Natural killer cell treated with Interleukin-12 subunit alpha and Interleukin-12 subunit beta and Interleukin-15 and Interleukin-18, amount 100 ng/mL, for 72 hours (primary cell): ENCODE measurements around the gene DLL3. TPM values are rescaled to one million over a fixed set of nuclear protein-coding genes. Genes with fewer than 3 reads are reported as not detected.

Source experiments
- ATAC-seq, 2 donors: fragments of 150-1000 bp; cut with Tn5 transposase in 1 of 2; sonication (Bioruptor Pico), chemical (Tn5 transposase) in 1 of 2; 2 replicates each; pipeline ENCODE4 v1.10.0; 2021
- DNase-seq: peaks from one replicate; pipeline ENCODE4 v3.0.0; 2022; ENCODE audit warnings: low spot score
- H3K27ac Mint-ChIP-seq, 2 donors: 1 replicate in 1 of 2; 2 replicates in 1 of 2; pipeline ENCODE4 v1.8.0; 2022; ENCODE audit warnings: mixed read lengths in 2 of 2, mild to moderate bottlenecking in 1 of 2, moderate library complexity in 1 of 2
- H3K27me3 Mint-ChIP-seq, 2 donors: 1 replicate in 1 of 2; 2 replicates in 1 of 2; pipeline ENCODE4 v1.8.0; 2022; ENCODE audit warnings: mixed read lengths in 2 of 2
- H3K36me3 Mint-ChIP-seq: one replicate; pipeline ENCODE4 v1.8.0; 2022; ENCODE audit warnings: mixed read lengths
- H3K4me1 Mint-ChIP-seq, 2 donors: 1 replicate in 1 of 2; 2 replicates in 1 of 2; pipeline ENCODE4 v1.8.0; 2022; ENCODE audit warnings: low read depth in 2 of 2, mixed read lengths in 2 of 2, mild to moderate bottlenecking in 1 of 2
- H3K4me3 Mint-ChIP-seq: one replicate; pipeline ENCODE4 v1.8.0; 2022; ENCODE audit warnings: mixed read lengths
- H3K9me3 Mint-ChIP-seq: 2 replicates; pipeline ENCODE4 v1.8.0; 2022; ENCODE audit warnings: mixed read lengths
- total RNA-seq, 2 donors: library from RNA; stranded (reverse); gene quantifications; one replicate each; pipeline ENCODE4 v1.2.3, GENCODE V29; 2022

The DLL3 gene
- total RNA-seq, 2 donors from 2014 or later, result 0.21 to 0.92 TPM

- peaks cover 7 to 9% of the 10 kb centered on the region in 2 donors for H3K4me1 Mint-ChIP-seq
- ATAC-seq (no peak), DNase-seq (no peak)
- H3K27me3 Mint-ChIP-seq, result peaks cover 20 to 24% of the 10 kb centered on the region in 2 donors
- no peak overlapping the region for H3K27ac Mint-ChIP-seq
- H3K9me3 Mint-ChIP-seq, result no peaks in the 10 kb centered on the region
- peak overlapping the region; percentile 54 for H3K4me3 Mint-ChIP-seq
- H3K36me3 Mint-ChIP-seq, result peaks cover 12% of the 10 kb centered on the region
Measured at GRCh38 chr19:39515551-39516191, 16.9 kb downstream of the DLL3 start.

GRCh38 chr19:39516270-39516669 lies 17.5 kb downstream of the DLL3 start:
- DNase-seq (no peak), ATAC-seq (no peak)
- Mint-ChIP-seq H3K27ac (no peak overlapping the region), H3K9me3 (no peaks in the 10 kb centered on the region), H3K27me3 (peaks cover 20 to 24% of the 10 kb centered on the region in 2 donors), H3K4me3 (peak overlapping the region; percentile 54), H3K36me3 (peaks cover 12% of the 10 kb centered on the region), H3K4me1 (peaks cover 7 to 9% of the 10 kb centered on the region in 2 donors)

GRCh38 chr19:39517432-39517831 lies 18.7 kb downstream of the DLL3 start:
- no peak for DNase-seq
- Mint-ChIP-seq H3K4me3 (no peak overlapping the region), H3K27ac (no peak overlapping the region), H3K4me1 (peaks cover 7 to 9% of the 10 kb centered on the region in 2 donors), H3K27me3 (peaks cover 20 to 24% of the 10 kb centered on the region in 2 donors), H3K9me3 (no peaks in the 10 kb centered on the region), H3K36me3 (peaks cover 12% of the 10 kb centered on the region)
- ATAC-seq, result no peak

GRCh38 chr19:39518458-39518857 lies 19.7 kb downstream of the DLL3 start:
- Mint-ChIP-seq H3K4me1 (peaks cover 7 to 9% of the 10 kb centered on the region in 2 donors), H3K27me3 (peaks cover 20% of the 10 kb centered on the region in 2 donors), H3K4me3 (no peak overlapping the region), H3K36me3 (peaks cover 12% of the 10 kb centered on the region), H3K9me3 (no peaks in the 10 kb centered on the region), H3K27ac (no peak overlapping the region)
- DNase-seq (no peak), ATAC-seq (no peak)

- H3K36me3 Mint-ChIP-seq, result peaks cover 12% of the 10 kb centered on the region
- ATAC-seq, result no peak
- H3K9me3 Mint-ChIP-seq, result no peaks in the 10 kb centered on the region
- peaks cover 20% of the 10 kb centered on the region in 2 donors for H3K27me3 Mint-ChIP-seq
- H3K27ac Mint-ChIP-seq, result no peak overlapping the region
- no peak overlapping the region for H3K4me3 Mint-ChIP-seq
- no peak for DNase-seq
- peaks cover 7 to 9% of the 10 kb centered on the region in 2 donors for H3K4me1 Mint-ChIP-seq
Measured at GRCh38 chr19:39518975-39519374, 20.2 kb downstream of the DLL3 start.

GRCh38 chr19:39520541-39521484 lies 22.1 kb downstream of the DLL3 start:
- no peak for DNase-seq
- no peak overlapping the region for H3K4me3 Mint-ChIP-seq
- no peak overlapping the region for H3K27ac Mint-ChIP-seq
- peaks cover 16 to 20% of the 10 kb centered on the region in 2 donors for H3K27me3 Mint-ChIP-seq
- ATAC-seq, result no peak
- no peaks in the 10 kb centered on the region for H3K9me3 Mint-ChIP-seq
- peaks cover 5 to 7% of the 10 kb centered on the region in 2 donors for H3K4me1 Mint-ChIP-seq
- H3K36me3 Mint-ChIP-seq, result peaks cover 12% of the 10 kb centered on the region

GRCh38 chr19:39524495-39524894 lies 25.7 kb downstream of the DLL3 start:
- Mint-ChIP-seq H3K9me3 (no peaks in the 10 kb centered on the region), H3K4me1 (peaks cover 0 to 5% of the 10 kb centered on the region in 2 donors), H3K4me3 (no peak overlapping the region), H3K27ac (no peak overlapping the region), H3K36me3 (no peaks in the 10 kb centered on the region), H3K27me3 (no peaks in the 10 kb centered on the region)
- ATAC-seq (no peak), DNase-seq (no peak)

GRCh38 chr19:39525205-39525604 lies 26.5 kb downstream of the DLL3 start:
- no peak overlapping the region for H3K27ac Mint-ChIP-seq
- DNase-seq (no peak), ATAC-seq (no peak)
- no peaks in the 10 kb centered on the region for H3K27me3 Mint-ChIP-seq
- peaks cover 0 to 5% of the 10 kb centered on the region in 2 donors for H3K4me1 Mint-ChIP-seq
- H3K4me3 Mint-ChIP-seq, result no peak overlapping the region
- H3K9me3 Mint-ChIP-seq, result no peaks in the 10 kb centered on the region
- no peaks in the 10 kb centered on the region for H3K36me3 Mint-ChIP-seq

- no peaks in the 10 kb centered on the region for H3K27me3 Mint-ChIP-seq
- no peaks in the 10 kb centered on the region for H3K36me3 Mint-ChIP-seq
- ATAC-seq (no peak), DNase-seq (no peak)
- H3K4me3 Mint-ChIP-seq, result peak overlapping the region; percentile 86
- H3K27ac Mint-ChIP-seq, result peak overlapping the region; percentile 46 to 76
- peaks cover 3 to 13% of the 10 kb centered on the region in 2 donors for H3K4me1 Mint-ChIP-seq
- no peaks in the 10 kb centered on the region for H3K9me3 Mint-ChIP-seq
Measured at GRCh38 chr19:39531834-39532232, 33.1 kb downstream of the DLL3 start.

GRCh38 chr19:39532233-39533002 lies 33.7 kb downstream of the DLL3 start, which contains the start of gene EID2B:
EID2B (minus strand) TSS chr19:39532852; CDS start chr19:39532802, 50 bp downstream.
- H3K36me3 Mint-ChIP-seq, result no peaks in the 10 kb centered on the region
- no peaks in the 10 kb centered on the region for H3K9me3 Mint-ChIP-seq
- H3K27me3 Mint-ChIP-seq, result no peaks in the 10 kb centered on the region
- H3K27ac Mint-ChIP-seq, result peak within 1 kb of the TSS; percentile 46 to 76
- H3K4me3 Mint-ChIP-seq, result peak within 1 kb of the TSS; percentile 86
- DNase-seq (peak; percentile 93), ATAC-seq (peak; percentile 97 to 98)
- H3K4me1 Mint-ChIP-seq, result peaks cover 3 to 13% of the 10 kb centered on the region in 2 donors

GRCh38 chr19:39533003-39533512 lies 34.3 kb downstream of the DLL3 start:
- no peak for DNase-seq
- peak overlapping the region; percentile 46 to 76 for H3K27ac Mint-ChIP-seq
- no peaks in the 10 kb centered on the region for H3K27me3 Mint-ChIP-seq
- H3K36me3 Mint-ChIP-seq, result no peaks in the 10 kb centered on the region
- peak in 1 of 2 donors; percentile 13 for ATAC-seq
- H3K4me3 Mint-ChIP-seq, result peak overlapping the region; percentile 86
- no peaks in the 10 kb centered on the region for H3K9me3 Mint-ChIP-seq
- peaks cover 5 to 17% of the 10 kb centered on the region in 2 donors for H3K4me1 Mint-ChIP-seq

GRCh38 chr19:39533791-39534190 lies 35.0 kb downstream of the DLL3 start:
- Mint-ChIP-seq H3K9me3 (no peaks in the 10 kb centered on the region), H3K27ac (no peak overlapping the region), H3K4me1 (peaks cover 10 to 20% of the 10 kb centered on the region in 2 donors), H3K4me3 (no peak overlapping the region), H3K36me3 (no peaks in the 10 kb centered on the region), H3K27me3 (no peaks in the 10 kb centered on the region)
- no peak for DNase-seq
- no peak for ATAC-seq

GRCh38 chr19:39539165-39539517 lies 40.4 kb downstream of the DLL3 start:
- Mint-ChIP-seq H3K27ac (peak overlapping the region; percentile 88 to 91), H3K4me3 (peak overlapping the region; percentile 94), H3K27me3 (peaks cover 0 to 8% of the 10 kb centered on the region in 2 donors), H3K36me3 (no peaks in the 10 kb centered on the region), H3K9me3 (no peaks in the 10 kb centered on the region), H3K4me1 (peaks cover 22 to 38% of the 10 kb centered on the region in 2 donors)
- no peak for DNase-seq
- ATAC-seq, result no peak
